Activated T-helper 2 cell treated with anti-CD3 and anti-CD28 coated beads, Interferon-gamma antibody, Interleukin-2, Interleukin-4, amounts not matched to agents 10 μg/mL and 5 μg/mL and 100 μg/mL, durations not matched to agents 14 hours and 24 hours and 36 hours (primary cell): ENCODE measurements around the gene TMEM98. TPM values are rescaled to one million over a fixed set of nuclear protein-coding genes. Genes with fewer than 3 reads are reported as not detected.
A peak's percentile ranks its signal among the peaks of the same experiment; 100 is the strongest.
"Not testable (repeated sequence)": the region's sequence is repeated elsewhere in the genome, so short reads cannot be mapped to it uniquely, and the experiment has no call there.

ENCODE experiments used
- DNase-seq: peaks from one replicate; pipeline ENCODE4 v3.0.0; 2021; ENCODE audit warnings: low spot score
- H3K27ac Mint-ChIP-seq: one replicate; pipeline ENCODE4 v1.8.0; 2021; ENCODE audit warnings: mixed read lengths
- H3K27me3 Mint-ChIP-seq: one replicate; pipeline ENCODE4 v1.8.0; 2021; ENCODE audit warnings: low read depth, mixed read lengths
- H3K36me3 Mint-ChIP-seq: one replicate; pipeline ENCODE4 v1.8.0; 2021; ENCODE audit warnings: low read depth, mixed read lengths
- H3K4me1 Mint-ChIP-seq: one replicate; pipeline ENCODE4 v1.8.0; 2021; ENCODE audit warnings: low read depth, mixed read lengths
- H3K4me3 Mint-ChIP-seq: one replicate; pipeline ENCODE4 v1.8.0; 2021; ENCODE audit warnings: low read depth, mild to moderate bottlenecking, moderate library complexity, mixed read lengths
- H3K9me3 Mint-ChIP-seq: one replicate; pipeline ENCODE4 v1.8.0; 2021; ENCODE audit warnings: mixed read lengths
- intact Hi-C: fragments of 100-400 bp; cut with micrococcal nuclease; formaldehyde crosslinking; loops from one replicate; pipeline ENCODE4 v1.15.1; 2023
- total RNA-seq: library from RNA; stranded (reverse); gene quantifications from 2 replicates; pipeline ENCODE4 v1.2.3, GENCODE V29; 2022

The TMEM98 gene, protein sequence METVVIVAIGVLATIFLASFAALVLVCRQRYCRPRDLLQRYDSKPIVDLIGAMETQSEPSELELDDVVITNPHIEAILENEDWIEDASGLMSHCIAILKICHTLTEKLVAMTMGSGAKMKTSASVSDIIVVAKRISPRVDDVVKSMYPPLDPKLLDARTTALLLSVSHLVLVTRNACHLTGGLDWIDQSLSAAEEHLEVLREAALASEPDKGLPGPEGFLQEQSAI
- total RNA-seq, result 18.8 and 19.3 TPM in 2 replicates

GRCh38 chr17:32927724-32928585 lies at the start of gene TMEM98:
TSS of gene TMEM98 (plus strand) at chr17:32928153. CDS start at chr17:32931529, 3,376 bp downstream.
- peak within 1 kb of the TSS; percentile 72 for H3K4me3 Mint-ChIP-seq
- no peak for DNase-seq
- H3K27me3 Mint-ChIP-seq, result peaks cover 26% of the 10 kb centered on the region
- intact Hi-C loops, result loop anchor here (2.0 kb wide), 1 partner anchor 13 kb away; no protein-coding TSS in a partner anchor
- H3K4me1 Mint-ChIP-seq, result peaks cover 2% of the 10 kb centered on the region
- no peaks in the 10 kb centered on the region for H3K9me3 Mint-ChIP-seq
- H3K27ac Mint-ChIP-seq, result no peak within 1 kb of the TSS
- no peaks in the 10 kb centered on the region for H3K36me3 Mint-ChIP-seq

GRCh38 chr17:32878211-32878610 lies 49.7 kb upstream of the TMEM98 start:
- no peaks in the 10 kb centered on the region for H3K9me3 Mint-ChIP-seq
- peaks cover 16% of the 10 kb centered on the region for H3K27me3 Mint-ChIP-seq
- H3K27ac Mint-ChIP-seq, result no peak overlapping the region
- intact Hi-C loops, result loop anchor here (5.0 kb wide), 1 partner anchor 94 kb away; no protein-coding TSS in a partner anchor
- no peak for DNase-seq
- H3K4me3 Mint-ChIP-seq, result no peak overlapping the region
- H3K4me1 Mint-ChIP-seq, result peaks cover 43% of the 10 kb centered on the region
- H3K36me3 Mint-ChIP-seq, result peaks cover 3% of the 10 kb centered on the region

DNA sequence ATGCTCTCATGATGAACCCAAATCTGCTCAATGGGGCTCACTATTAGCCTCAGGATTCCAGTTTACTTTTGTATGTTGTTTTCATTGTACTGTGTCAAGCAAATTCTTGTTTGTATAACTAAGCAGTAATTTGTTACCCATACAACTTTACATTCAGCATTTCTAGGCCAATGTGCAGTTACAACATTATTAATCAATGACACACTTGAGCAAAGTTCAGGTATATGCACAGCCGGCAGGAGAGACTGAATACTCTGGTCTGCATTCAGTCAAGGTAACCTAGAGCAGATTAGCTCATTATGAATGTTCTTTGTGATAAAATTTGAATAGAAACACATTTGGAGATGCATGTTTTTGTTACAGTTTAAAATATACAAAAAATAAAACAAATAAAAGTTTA lies 48.8 kb upstream of the TMEM98 start:
- peaks cover 19% of the 10 kb centered on the region for H3K27me3 Mint-ChIP-seq
- no peak overlapping the region for H3K27ac Mint-ChIP-seq
- H3K9me3 Mint-ChIP-seq, result no peaks in the 10 kb centered on the region
- H3K4me1 Mint-ChIP-seq, result peaks cover 48% of the 10 kb centered on the region
- H3K4me3 Mint-ChIP-seq, result no peak overlapping the region
- DNase-seq, result no peak
- peaks cover 3% of the 10 kb centered on the region for H3K36me3 Mint-ChIP-seq
- intact Hi-C loops, result loop anchor here (5.0 kb wide), 1 partner anchor 93 kb away; no protein-coding TSS in a partner anchor

DNA sequence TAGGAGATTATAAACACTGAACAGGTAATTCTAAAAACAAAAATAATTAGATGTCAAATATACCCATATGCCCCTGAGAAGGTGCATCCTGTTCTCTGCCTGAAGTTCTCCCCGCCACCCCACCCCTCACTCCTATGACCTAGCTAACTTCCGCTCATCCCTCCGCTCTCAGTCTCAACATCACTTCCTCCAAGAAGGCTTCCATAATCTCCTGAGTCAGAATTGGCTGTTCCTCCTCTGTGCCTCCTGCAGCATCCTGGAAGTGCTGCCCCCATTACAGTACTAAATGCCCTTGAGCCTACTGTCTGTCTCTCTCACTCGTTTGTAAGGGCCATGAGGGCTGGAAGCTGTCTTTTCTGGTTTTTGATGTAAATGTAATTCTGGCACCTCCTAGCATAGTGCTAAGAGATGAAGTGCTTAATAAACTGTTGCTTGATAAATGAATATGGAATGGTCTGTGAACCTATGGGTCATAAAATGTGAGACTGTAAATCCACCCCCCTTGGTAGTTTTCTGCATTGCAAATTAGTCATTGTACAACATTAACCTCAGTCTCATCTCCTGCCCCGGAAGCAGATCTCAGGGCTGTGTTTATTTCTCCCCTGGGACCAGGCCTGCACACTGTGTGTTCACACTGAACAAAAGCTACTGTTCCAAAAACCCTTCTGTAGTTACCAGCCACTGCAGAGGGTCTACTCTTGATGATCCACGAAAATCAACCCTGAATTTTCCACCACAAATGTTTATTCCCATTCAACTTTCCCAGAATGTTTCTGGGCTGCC lies 47.1 kb upstream of the TMEM98 start:
- no peak for DNase-seq

GRCh38 chr17:32882029-32882428 lies 45.9 kb upstream of the TMEM98 start:
- intact Hi-C loops, result loop anchor here (2.0 kb wide), 1 partner anchor 21 kb away; no protein-coding TSS in a partner anchor
- Mint-ChIP-seq H3K36me3 (no peaks in the 10 kb centered on the region), H3K4me1 (peaks cover 38% of the 10 kb centered on the region), H3K27ac (no peak overlapping the region), H3K4me3 (no peak overlapping the region), H3K27me3 (peaks cover 25% of the 10 kb centered on the region), H3K9me3 (no peaks in the 10 kb centered on the region)
- no peak for DNase-seq

More for the DNA sequence above, 47.1 kb upstream of the TMEM98 start:
- Mint-ChIP-seq H3K4me1 (peaks cover 43% of the 10 kb centered on the region), H3K9me3 (no peaks in the 10 kb centered on the region), H3K27ac (no peak overlapping the region), H3K36me3 (peaks cover 3% of the 10 kb centered on the region), H3K4me3 (no peak overlapping the region), H3K27me3 (peaks cover 23% of the 10 kb centered on the region)
- intact Hi-C loops, result no loop called here

GRCh38 chr17:32882734-32883133 lies 45.2 kb upstream of the TMEM98 start:
- intact Hi-C loops, result loop anchor here (1.0 to 2.0 kb wide), 2 partner anchors 20 to 32 kb away; no protein-coding TSS in a partner anchor
- H3K9me3 Mint-ChIP-seq, result no peaks in the 10 kb centered on the region
- H3K36me3 Mint-ChIP-seq, result no peaks in the 10 kb centered on the region
- H3K27me3 Mint-ChIP-seq, result peaks cover 25% of the 10 kb centered on the region
- H3K4me1 Mint-ChIP-seq, result peaks cover 34% of the 10 kb centered on the region
- DNase-seq, result no peak
- peak overlapping the region; percentile 61 for H3K27ac Mint-ChIP-seq
- no peak overlapping the region for H3K4me3 Mint-ChIP-seq

GRCh38 chr17:32886951-32887350 lies 41.0 kb upstream of the TMEM98 start:
- H3K36me3 Mint-ChIP-seq, H3K4me3 Mint-ChIP-seq, DNase-seq, H3K9me3 Mint-ChIP-seq, intact Hi-C loops, H3K27ac Mint-ChIP-seq: not testable (repeated sequence)
- Mint-ChIP-seq H3K27me3 (peaks cover 16% of the 10 kb centered on the region), H3K4me1 (peaks cover 18% of the 10 kb centered on the region)

DNA sequence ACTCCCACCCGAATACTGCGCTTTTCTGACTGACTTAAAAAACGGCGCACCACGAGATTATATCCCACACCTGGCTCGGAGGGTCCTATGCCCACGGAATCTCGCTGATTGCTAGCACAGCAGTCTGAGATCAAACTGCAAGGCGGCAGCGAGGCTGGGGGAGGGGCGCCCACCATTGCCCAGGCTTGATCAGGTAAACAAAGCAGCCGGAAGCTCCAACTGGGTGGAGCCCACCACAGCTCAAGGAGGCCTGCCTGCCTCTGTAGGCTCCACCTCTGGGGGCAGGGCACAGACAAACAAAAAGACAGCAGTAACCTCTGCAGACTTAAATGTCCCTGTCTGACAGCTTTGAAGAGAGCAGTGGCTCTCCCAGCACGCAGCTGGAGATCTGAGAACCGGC lies 40.5 kb upstream of the TMEM98 start:
- Mint-ChIP-seq H3K4me1 (peaks cover 13% of the 10 kb centered on the region), H3K27me3 (peaks cover 16% of the 10 kb centered on the region)
- H3K36me3 Mint-ChIP-seq, H3K27ac Mint-ChIP-seq, H3K9me3 Mint-ChIP-seq, intact Hi-C loops, DNase-seq, H3K4me3 Mint-ChIP-seq: not testable (repeated sequence)

DNA sequence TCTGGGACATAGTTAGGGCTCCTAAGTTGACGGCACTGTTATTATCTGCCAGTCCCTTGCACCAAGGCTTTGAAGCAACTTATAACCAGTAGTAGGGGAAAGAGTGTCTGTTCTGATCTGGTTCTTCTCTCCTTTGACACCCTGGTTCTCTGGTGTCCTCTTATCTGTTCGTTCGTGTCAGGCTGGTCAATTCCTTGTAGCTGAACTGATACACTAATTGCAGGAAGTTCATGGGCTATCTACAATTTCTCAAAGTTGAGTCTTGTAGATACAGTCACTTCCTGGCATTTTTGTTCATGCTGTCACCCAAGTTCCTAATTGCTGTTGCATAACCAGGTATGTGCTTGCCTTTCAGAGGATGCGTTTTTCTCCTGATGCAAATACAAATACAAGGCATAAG lies 33.7 kb upstream of the TMEM98 start:
- intact Hi-C loops, result no loop called here
- no peak overlapping the region for H3K27ac Mint-ChIP-seq
- no peaks in the 10 kb centered on the region for H3K36me3 Mint-ChIP-seq
- no peak overlapping the region for H3K4me3 Mint-ChIP-seq
- H3K4me1 Mint-ChIP-seq, result peaks cover 13% of the 10 kb centered on the region
- DNase-seq, result no peak
- no peaks in the 10 kb centered on the region for H3K9me3 Mint-ChIP-seq
- peaks cover 14% of the 10 kb centered on the region for H3K27me3 Mint-ChIP-seq

DNA sequence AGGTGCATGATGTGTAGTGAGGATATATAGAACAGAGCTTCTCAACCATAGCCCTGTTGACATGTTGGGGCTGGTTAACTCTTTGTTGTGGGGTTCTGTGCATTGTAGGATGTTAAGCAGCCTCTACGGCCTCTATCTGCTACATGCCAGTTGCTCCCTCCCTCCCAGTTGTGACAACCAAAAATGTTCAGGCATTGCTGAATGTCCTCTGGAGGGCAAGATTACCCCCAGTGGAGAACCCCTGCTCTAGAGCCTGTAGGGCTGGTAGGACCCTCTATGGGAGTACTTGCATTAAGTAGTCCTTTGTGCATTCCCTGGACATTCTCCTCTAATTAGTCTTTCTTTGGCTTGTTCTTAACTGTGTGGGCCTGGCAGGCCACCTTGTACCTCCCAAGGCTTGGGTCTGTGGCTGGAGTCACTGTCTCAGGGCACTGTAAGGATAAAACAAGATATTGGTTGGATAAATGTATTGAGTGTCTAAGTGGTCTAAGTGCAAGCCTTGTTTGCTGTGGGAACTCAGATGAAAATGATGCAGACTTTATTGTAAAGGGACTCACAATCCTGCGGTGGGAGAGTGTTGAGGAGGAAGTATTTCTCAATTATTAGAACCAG lies 31.2 kb upstream of the TMEM98 start:
- Mint-ChIP-seq H3K9me3 (no peaks in the 10 kb centered on the region), H3K4me1 (peaks cover 13% of the 10 kb centered on the region), H3K36me3 (no peaks in the 10 kb centered on the region), H3K27me3 (peaks cover 14% of the 10 kb centered on the region), H3K4me3 (no peak overlapping the region), H3K27ac (no peak overlapping the region)
- DNase-seq, result no peak
- intact Hi-C loops, result no loop called here

DNA sequence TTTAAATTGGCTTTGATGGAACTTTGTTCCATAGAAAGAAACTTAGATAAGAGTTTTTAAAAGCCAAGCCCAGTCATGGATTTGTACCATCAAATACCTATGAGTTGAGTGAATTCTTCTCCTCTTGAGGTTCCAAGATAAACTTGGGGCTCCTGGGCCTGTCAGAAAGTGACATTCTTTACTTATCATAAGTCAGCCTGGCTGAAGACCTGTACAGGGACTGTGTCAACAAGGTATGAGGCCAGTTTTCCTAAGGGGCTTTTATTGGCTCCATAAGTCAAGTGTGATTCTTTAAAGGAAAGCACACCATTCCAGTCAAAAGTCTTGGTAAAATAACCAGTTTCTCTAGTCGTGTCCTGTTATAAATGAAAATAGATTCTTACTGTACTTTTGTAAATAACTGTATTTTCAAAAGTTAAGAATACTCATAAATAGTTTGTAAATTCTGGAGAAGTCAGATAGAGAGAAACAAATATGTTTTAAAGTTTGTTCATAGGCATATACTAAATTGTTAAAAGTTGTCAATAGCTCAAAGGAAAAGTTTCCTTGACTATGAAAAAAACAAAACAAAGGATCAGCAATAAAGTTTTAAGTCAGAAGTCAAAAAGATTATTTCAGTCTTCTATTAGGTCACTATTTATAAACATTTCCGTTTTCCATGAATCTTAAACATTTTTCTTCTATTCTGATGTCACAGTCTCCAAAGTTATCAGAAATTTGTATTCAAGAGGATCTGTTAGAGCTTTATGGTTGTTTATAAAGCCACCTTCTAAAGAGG lies 28.5 kb upstream of the TMEM98 start:
- Mint-ChIP-seq H3K9me3 (peaks cover 4% of the 10 kb centered on the region), H3K4me1 (peaks cover 25% of the 10 kb centered on the region), H3K27me3 (peaks cover 15% of the 10 kb centered on the region), H3K4me3 (no peak overlapping the region), H3K36me3 (no peaks in the 10 kb centered on the region), H3K27ac (no peak overlapping the region)
- intact Hi-C loops, result no loop called here
- no peak for DNase-seq
